DND-41 (cell line): ENCODE results near the gene PROSER3.

Source experiments
- ATAC-seq: fragments of 200-7000 bp; cut with Tn5 transposase; 3 replicates; pipeline ENCODE4 v1.9.1; 2021; ENCODE audit warnings: low read depth; ENCODE audit not compliant: insufficient read depth
- DNase-seq: peaks from one replicate; pipeline ENCODE4 v3.0.0-alpha.2; 2020
- H2AFZ ChIP-seq: 2 replicates; pipeline ENCODE4 v1.6.0; 2012; ENCODE audit warnings: low read depth, low read length
- H3K27ac ChIP-seq: 2 replicates; pipeline ENCODE4 v1.5.1; 2012; ENCODE audit warnings: low read length, inconsistent platforms
- H3K27me3 ChIP-seq: fragments of 200-600 bp; sonication (generic); 2 replicates; pipeline ENCODE4 v1.6.0; 2012; ENCODE audit warnings: low read length, mild to moderate bottlenecking, inconsistent platforms; ENCODE audit not compliant: insufficient read depth, poor library complexity
- H3K36me3 ChIP-seq: 2 replicates; pipeline ENCODE4 v1.5.1; 2012; ENCODE audit warnings: low read length, inconsistent platforms; ENCODE audit not compliant: insufficient read depth
- H3K4me1 ChIP-seq: 2 replicates; pipeline ENCODE4 v1.5.1; 2012; ENCODE audit warnings: mild to moderate bottlenecking, low read length; ENCODE audit not compliant: insufficient read depth
- H3K4me2 ChIP-seq: 2 replicates; pipeline ENCODE4 v1.6.0; 2012; ENCODE audit warnings: mild to moderate bottlenecking, moderate library complexity, low read length, inconsistent platforms; ENCODE audit not compliant: insufficient read depth
- H3K4me3 ChIP-seq, 2 experiments: fragments of 200-600 bp in 1 of 2; shearing (Covaris generic) in 1 of 2; 2 replicates each; pipeline ENCODE4 v1.5.1; 2012 to 2016; ENCODE audit warnings: inconsistent platforms in 2 of 2, low read length in 2 of 2, mild to moderate bottlenecking in 2 of 2, low read depth in 1 of 2, moderate library complexity in 1 of 2
- H3K79me2 ChIP-seq: 2 replicates; pipeline ENCODE4 v1.6.0; 2012; ENCODE audit warnings: low read length, inconsistent platforms; ENCODE audit not compliant: insufficient read depth
- H3K9ac ChIP-seq: 2 replicates; pipeline ENCODE4 v1.6.0; 2012; ENCODE audit warnings: low read depth, mild to moderate bottlenecking, inconsistent platforms, low read length, moderate library complexity
- H3K9me3 ChIP-seq: 2 replicates; pipeline ENCODE4 v1.5.1; 2012; ENCODE audit warnings: low read length, moderate library complexity, mild to moderate bottlenecking, inconsistent platforms; ENCODE audit not compliant: insufficient read depth, severe bottlenecking
- H4K20me1 ChIP-seq: 2 replicates; pipeline ENCODE4 v1.6.0; 2012; ENCODE audit warnings: low read length; ENCODE audit not compliant: insufficient read depth
- CTCF ChIP-seq: IDR thresholded peaks from 2 replicates; pipeline ENCODE4 v1.5.1; 2012; ENCODE audit warnings: borderline replicate concordance, low read length, moderate library complexity, mild to moderate bottlenecking; ENCODE audit not compliant: poor library complexity, severe bottlenecking; ENCODE audit errors: extremely low read depth
- EZH2 ChIP-seq: IDR thresholded peaks from 3 replicates; pipeline ENCODE4 v1.6.1; 2012; ENCODE audit warnings: borderline replicate concordance, low read depth, mild to moderate bottlenecking, moderate library complexity, low read length, inconsistent platforms; ENCODE audit not compliant: severe bottlenecking

Gene PROSER3

GRCh38 chr19:35776102-35776788 lies 18.3 kb downstream of the PROSER3 start:
- Histone ChIP-seq H3K4me3 (peak overlapping the region; percentile 37 to 74; a peak in 3 of 4 replicates), H2AFZ (0 out of 2 replicates have a peak overlapping the region, but pooled peaks have one; percentile 7), H3K36me3 (peaks cover 41% of the 10 kb centered on the region), H3K4me2 (peak overlapping the region; percentile 92), H4K20me1 (peaks cover 32% of the 10 kb centered on the region; the same call in 1 of the 2 replicates), H3K9me3 (no peaks in the 10 kb centered on the region), H3K79me2 (peaks cover 38% of the 10 kb centered on the region), H3K27me3 (no peaks in the 10 kb centered on the region), H3K27ac (peak overlapping the region; percentile 78), H3K9ac (peak overlapping the region; percentile 75), H3K4me1 (peaks cover 29% of the 10 kb centered on the region)
- ATAC-seq (no peak), DNase-seq (no peak)
- TF ChIP-seq CTCF (no peak), EZH2 (no peak)

DNA sequence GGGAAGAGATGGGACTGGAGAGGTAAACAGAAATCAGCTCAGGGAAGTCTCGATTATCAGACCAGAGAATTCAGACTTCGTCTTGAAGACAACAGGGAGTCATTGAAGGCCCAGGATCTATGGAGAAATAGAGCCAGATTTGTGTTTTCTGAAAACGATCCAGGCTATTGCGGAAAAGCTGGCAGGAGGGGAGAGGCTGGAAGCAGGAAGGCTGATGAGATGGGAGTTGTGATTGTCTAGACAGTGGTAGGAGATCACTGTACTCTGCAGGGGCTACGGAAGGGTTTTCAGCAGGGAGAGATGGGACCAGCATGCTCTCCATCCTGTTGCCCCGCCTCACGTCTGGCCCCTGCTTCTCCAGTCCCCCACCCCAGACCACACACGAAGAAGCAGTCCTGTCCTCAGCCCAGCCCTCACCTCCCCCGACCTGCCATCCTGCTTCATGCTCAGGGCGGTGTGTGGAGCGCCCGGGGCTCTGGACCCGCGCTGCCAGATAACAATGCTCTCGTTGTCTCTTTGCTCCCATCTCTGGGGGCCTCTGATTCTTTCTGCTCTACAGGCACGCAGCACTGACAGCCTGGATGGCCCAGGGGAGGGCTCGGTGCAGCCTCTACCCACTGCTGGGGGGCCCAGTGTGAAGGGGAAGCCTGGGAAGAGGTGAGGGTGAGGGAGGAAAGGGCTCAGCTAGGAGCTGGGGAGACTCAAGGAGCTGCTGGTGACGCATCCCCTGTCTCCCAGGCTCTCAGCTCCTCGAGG lies 19.3 kb downstream of the PROSER3 start:
- H3K27ac ChIP-seq, result peak overlapping the region; percentile 78; the same call in 1 of the 2 replicates

DNA sequence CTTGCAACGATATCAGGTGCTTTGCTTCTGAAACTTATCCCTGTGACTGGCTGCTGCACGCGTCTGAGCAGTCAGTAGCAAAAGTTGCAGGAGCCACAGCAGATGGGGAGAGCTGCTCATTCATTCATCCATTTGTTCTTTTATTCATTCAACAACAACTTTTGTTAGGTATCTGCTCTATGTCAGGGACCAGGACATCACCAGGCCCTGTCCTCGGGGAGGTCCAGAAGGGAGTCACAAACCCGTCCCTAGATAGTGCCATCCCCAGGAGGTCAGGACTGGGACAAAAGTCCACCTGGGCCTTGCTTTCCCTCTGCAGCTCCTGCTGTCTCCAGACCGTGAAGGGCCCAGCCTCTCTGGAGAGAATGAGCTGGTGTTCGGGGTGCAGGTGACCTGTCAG lies 20.0 kb downstream of the PROSER3 start:
- H3K79me2 ChIP-seq, result peaks cover 38% of the 10 kb centered on the region
- peak overlapping the region; percentile 75; the same call in 1 of the 2 replicates for H3K9ac ChIP-seq
- peaks cover 29% of the 10 kb centered on the region for H3K4me1 ChIP-seq
- no peaks in the 10 kb centered on the region for H3K9me3 ChIP-seq
- 0 out of 2 replicates have a peak overlapping the region, but pooled peaks have one; percentile 8 for H3K27ac ChIP-seq
- ATAC-seq, result no peak
- DNase-seq, result no peak
- no peak overlapping the region for H2AFZ ChIP-seq
- no peak overlapping the region for H3K4me3 ChIP-seq
- H3K36me3 ChIP-seq, result peaks cover 59% of the 10 kb centered on the region
- H3K4me2 ChIP-seq, result no peak overlapping the region
- no peak for TF ChIP-seq EZH2
- no peak for TF ChIP-seq CTCF
- H4K20me1 ChIP-seq, result peaks cover 45% of the 10 kb centered on the region
- no peaks in the 10 kb centered on the region for H3K27me3 ChIP-seq

More for the DNA sequence above, 19.3 kb downstream of the PROSER3 start:
- H2AFZ ChIP-seq, result no peak overlapping the region
- H3K9ac ChIP-seq, result peak overlapping the region; percentile 75
- no peak for TF ChIP-seq CTCF
- no peak for TF ChIP-seq EZH2
- H3K9me3 ChIP-seq, result no peaks in the 10 kb centered on the region
- H3K79me2 ChIP-seq, result peaks cover 38% of the 10 kb centered on the region
- peak overlapping the region; percentile 92 for H3K4me2 ChIP-seq
- H3K36me3 ChIP-seq, result peaks cover 52% of the 10 kb centered on the region
- no peak for DNase-seq
- H3K27me3 ChIP-seq, result no peaks in the 10 kb centered on the region
- peaks cover 29% of the 10 kb centered on the region for H3K4me1 ChIP-seq
- H4K20me1 ChIP-seq, result peaks cover 38% of the 10 kb centered on the region; the same call in 1 of the 2 replicates
- peak overlapping the region in 1 of 2 experiments; percentile 74; a peak in 1 of 4 replicates for H3K4me3 ChIP-seq
- no peak for ATAC-seq
